HepG2 (cell line): Measurements from ENCODE around the gene TANC1. TPM values are rescaled to one million over a fixed set of nuclear protein-coding genes. Genes with fewer than 3 reads are reported as not detected.

ENCODE experiments used
- ATAC-seq: fragments of 200-7000 bp; cut with Tn5 transposase; 3 replicates; pipeline ENCODE4 v1.9.1; 2020; ENCODE audit warnings: mild to moderate bottlenecking, moderate library complexity
- BruUV-seq: library from RNA; stranded (reverse); fragments of 400-500 nt; replicated peaks from 2 replicates; lab custom pipeline; 2021; lab: Mats Ljungman, UMichigan
- CTCF ChIA-PET: fragments of 300-600 bp; formaldehyde crosslinking; extraction: SDS; loops from one replicate; lab custom pipeline; 2021; ENCODE audit warnings: low total read pairs, inconsistent platforms, low intra/inter-chr PET ratio; lab: Yijun Ruan, JAX
- POLR2A ChIA-PET: fragments of 350-600 bp; sonication (Branson Sonifier 250); formaldehyde crosslinking; loops from one replicate; lab custom pipeline; 2020; ENCODE audit warnings: antibody characterized with exemption, inconsistent platforms; lab: Yijun Ruan, JAX
- DNase-seq: peaks from one replicate; pipeline ENCODE4 v3.0.0-alpha.2; 2015; ENCODE audit warnings: low spot score
- FAIRE-seq: peaks from 3 replicates; lab custom pipeline; 2011; peaks lifted over from hg19 to GRCh38; lab: Jason Lieb, UNC
- H2AFZ ChIP-seq: one replicate; pipeline ENCODE4 v1.6.1; 2011; ENCODE audit warnings: low read length, inconsistent platforms
- H3K27ac ChIP-seq: fragments of 300-600 bp; 3 replicates; pipeline ENCODE4 v1.8.0; 2011; ENCODE audit warnings: mixed run types, mild to moderate bottlenecking, mixed read lengths, low read length, inconsistent platforms; ENCODE audit not compliant: insufficient read depth; ENCODE audit errors: extremely low read length
- H3K27me3 ChIP-seq, 2 experiments: fragments of 200-600 bp in 1 of 2; 2 replicates in 1 of 2; 3 replicates in 1 of 2; pipeline versions ENCODE4 v1.6.0 to v1.8.0; 2011; ENCODE audit warnings: low read length in 2 of 2, mild to moderate bottlenecking in 2 of 2, moderate library complexity in 2 of 2, inconsistent platforms in 1 of 2; ENCODE audit not compliant: insufficient read depth in 2 of 2, control insufficient read depth in 1 of 2
- H3K36me3 ChIP-seq, 2 experiments: fragments of 200-600 bp in 1 of 2; replicated peaks in 1 of 2; 2 replicates in 1 of 2; 3 replicates in 1 of 2; pipeline versions ENCODE4 v1.5.1 to v1.8.0; 2011; ENCODE audit warnings: low read length in 2 of 2, inconsistent platforms in 1 of 2; ENCODE audit not compliant: insufficient read depth in 2 of 2, control insufficient read depth in 1 of 2
- H3K4me1 ChIP-seq: 2 replicates; pipeline ENCODE4 v1.5.1; 2012; ENCODE audit warnings: low read length, inconsistent platforms; ENCODE audit not compliant: insufficient read depth
- H3K4me2 ChIP-seq: 2 replicates; pipeline ENCODE4 v1.6.0; 2011; ENCODE audit warnings: low read depth, low read length, inconsistent platforms
- H3K4me3 ChIP-seq, 3 experiments: fragments of 200-600 bp in 1 of 3; sonication (generic), shearing (Covaris generic) in 1 of 3; replicated peaks in 1 of 3; 2 replicates each; pipeline ENCODE4 v1.5.1; 2011 to 2016; ENCODE audit warnings: low read length in 3 of 3, inconsistent platforms in 2 of 3, low read depth in 2 of 3, mild to moderate bottlenecking in 2 of 3, control low read depth in 1 of 3, mixed read lengths in 1 of 3; ENCODE audit not compliant: insufficient read depth in 1 of 3
- H3K79me2 ChIP-seq: one replicate; pipeline ENCODE4 v1.6.1; 2011; ENCODE audit warnings: low read length, inconsistent platforms; ENCODE audit not compliant: insufficient read depth
- H3K9ac ChIP-seq: 2 replicates; pipeline ENCODE4 v1.6.0; 2011; ENCODE audit warnings: mild to moderate bottlenecking, low read depth, low read length, inconsistent platforms; ENCODE audit not compliant: insufficient read depth
- H3K9me3 ChIP-seq: 2 replicates; pipeline ENCODE4 v1.5.1; 2012; ENCODE audit warnings: mild to moderate bottlenecking, low read length
- H4K20me1 ChIP-seq: 2 replicates; pipeline ENCODE4 v1.6.0; 2011; ENCODE audit warnings: inconsistent platforms, mild to moderate bottlenecking, low read length, moderate library complexity; ENCODE audit not compliant: insufficient read depth
- BHLHE40 ChIP-seq: IDR thresholded peaks from 2 replicates; pipeline ENCODE4 v1.6.1; 2011; ENCODE audit warnings: low read length, improper control_type of control experiment
- FOXA3 ChIP-seq: IDR thresholded peaks from 2 replicates; pipeline ENCODE4 v1.6.1; 2016; ENCODE audit warnings: missing genetic modification reagents, missing compliant biosample characterization
- HNRNPL ChIP-seq: fragments of 200-400 bp; formaldehyde crosslinking; IDR thresholded peaks from 2 replicates; pipeline ENCODE4 v1.6.1; 2017; ENCODE audit warnings: mild to moderate bottlenecking, low read depth, low read length
- NCOA1 ChIP-seq: sonication (generic); formaldehyde crosslinking; IDR thresholded peaks from 2 replicates; pipeline ENCODE4 v1.9.0; 2021; ENCODE audit warnings: missing genetic modification reagents
- PBX3 ChIP-seq: sonication (generic); formaldehyde crosslinking; IDR thresholded peaks from 2 replicates; pipeline ENCODE4 v1.8.1; 2023; ENCODE audit warnings: missing genetic modification reagents, inconsistent platforms, borderline replicate concordance
- PTBP1 ChIP-seq: fragments of 200-400 bp; formaldehyde crosslinking; IDR thresholded peaks from 2 replicates; pipeline ENCODE4 v1.6.1; 2018; ENCODE audit warnings: low read length, low read depth; ENCODE audit not compliant: poor library complexity, severe bottlenecking
- RBAK ChIP-seq: sonication (generic); formaldehyde crosslinking; IDR thresholded peaks from 2 replicates; pipeline ENCODE4 v1.5.1; 2020; ENCODE audit warnings: mild to moderate bottlenecking, missing genetic modification reagents
- ZNF317 ChIP-seq: sonication (generic); formaldehyde crosslinking; IDR thresholded peaks from 2 replicates; pipeline ENCODE4 v1.5.0; 2020; ENCODE audit warnings: mild to moderate bottlenecking, missing genetic modification reagents
- ZNF775 ChIP-seq: sonication (generic); formaldehyde crosslinking; IDR thresholded peaks from 2 replicates; pipeline ENCODE4 v1.4.0; 2020; ENCODE audit warnings: missing genetic modification reagents, mild to moderate bottlenecking, moderate library complexity, borderline replicate concordance
- ZSCAN9 ChIP-seq: IDR thresholded peaks from 2 replicates; pipeline ENCODE4 v1.6.1; 2016; ENCODE audit warnings: borderline replicate concordance
- WGBS: methylation state at CpG from one replicate; pipeline ENCODE4 v1.1.6; 2017; ENCODE audit warnings: low lambda C conversion rate; 5-methylcytosine and 5-hydroxymethylcytosine counted together
- in situ Hi-C: cut with HindIII; loops from 2 replicates; pipeline ENCODE4 v1.10.0; 2017; ENCODE audit warnings: low pct_unique_long_range_greater_than_20kb; ENCODE audit not compliant: extremely low pct_ligation_motif_present
- intact Hi-C: fragments of 100-400 bp; cut with micrococcal nuclease; formaldehyde crosslinking; loops from one replicate; pipeline ENCODE4 v1.10.0; 2022; ENCODE audit not compliant: unreplicated experiment
- polyA plus RNA-seq, 8 experiments: library from polyadenylated mRNA; depleted of rRNA in 3 of 8; stranded (reverse) in 7 of 8; unstranded in 1 of 8; fragments of >200 nt; fragmentation: Illumina TruSeq in 4 of 8; extraction: Trizol in 4 of 8; gene quantifications; 2 replicates each; pipeline versions ENCODE4 v1.2.1 to v1.2.3, GENCODE V29; 2011 to 2016; ENCODE audit warnings: low read depth in 4 of 8, missing spikeins in 1 of 8, mixed read lengths in 1 of 8; ENCODE audit not compliant: insufficient read depth in 1 of 8
- total RNA-seq, 5 experiments: library from RNA; depleted of rRNA; stranded (reverse); fragments of >200 nt; fragmentation: Illumina TruSeq; extraction: Trizol; gene quantifications; 2 replicates each; pipeline ENCODE4 v1.2.3, GENCODE V29; 2016; ENCODE audit warnings: low read depth in 1 of 5
- TF ChIP-seq, protein P1 (sequence below): sonication (generic); formaldehyde crosslinking; IDR thresholded peaks from 2 replicates; pipeline ENCODE4 v1.4.0; 2020; ENCODE audit warnings: missing genetic modification reagents
- TF ChIP-seq, protein P2 (sequence below), 2 experiments: fragments of 450-650 bp in 1 of 2; sonication (generic) in 1 of 2; formaldehyde crosslinking in 1 of 2; IDR thresholded peaks; 2 replicates each; pipeline versions ENCODE4 v1.6.1 to v1.8.0; 2016 to 2022; ENCODE audit warnings: antibody characterized with exemption in 1 of 2, mild to moderate bottlenecking in 1 of 2, missing genetic modification reagents in 1 of 2

The TANC1 gene
- total and polyA plus RNA-seq, 2 of the 13 experiments (the other 11 are each of a cell fraction or from before 2014, with no cell fraction given): 2.3 to 5.6 TPM

DNA sequence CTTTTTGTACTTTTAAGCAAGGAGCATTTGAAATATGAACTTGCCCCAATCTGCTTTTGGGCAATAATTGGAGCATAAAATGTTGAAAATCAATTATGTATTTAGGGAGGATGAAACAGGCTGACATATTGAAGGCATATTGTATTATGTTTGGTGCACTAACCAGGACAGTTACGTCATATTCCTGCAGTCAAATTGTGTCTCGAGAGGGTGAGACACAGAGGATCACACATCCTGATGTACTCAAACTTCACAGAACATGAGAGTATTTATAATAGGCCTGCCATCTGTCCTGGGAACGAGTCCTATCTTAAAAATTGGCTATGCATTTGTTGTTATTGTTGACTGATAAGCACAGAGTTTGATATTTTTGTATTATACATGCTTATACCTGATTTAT, 44.7 kb downstream of the TANC1 start:
- no peak for FAIRE-seq
- WGBS: 60% methylated on average over 3 of the region's 3 CpGs
- Histone ChIP-seq H3K27me3 (no peaks in the 10 kb centered on the region), H2AFZ (no peak overlapping the region), H3K36me3 (peaks cover 0 to 1% of the 10 kb centered on the region in 2 experiments; a peak in 1 of 5 replicates), H4K20me1 (no peaks in the 10 kb centered on the region), H3K79me2 (no peaks in the 10 kb centered on the region), H3K4me1 (peaks cover 8% of the 10 kb centered on the region; the same call in 1 of the 2 replicates), H3K9ac (no peak overlapping the region), H3K27ac (no peak overlapping the region), H3K4me3 (no peak overlapping the region), H3K9me3 (peaks cover 22% of the 10 kb centered on the region), H3K4me2 (no peak overlapping the region)
- no TSS peak for BruUV-seq
- ChIA-PET POLR2A (no interaction called here), CTCF (no interaction called here)
- in situ Hi-C loops: no loop called here
- DNase-seq: no peak
- ATAC-seq: no peak
- intact Hi-C loops: no loop called here
- no peak for TF ChIP-seq FOXA3 (CRISPR knock-in tag)
- no peak for TF ChIP-seq PTBP1
- TF ChIP-seq, protein P1, sequence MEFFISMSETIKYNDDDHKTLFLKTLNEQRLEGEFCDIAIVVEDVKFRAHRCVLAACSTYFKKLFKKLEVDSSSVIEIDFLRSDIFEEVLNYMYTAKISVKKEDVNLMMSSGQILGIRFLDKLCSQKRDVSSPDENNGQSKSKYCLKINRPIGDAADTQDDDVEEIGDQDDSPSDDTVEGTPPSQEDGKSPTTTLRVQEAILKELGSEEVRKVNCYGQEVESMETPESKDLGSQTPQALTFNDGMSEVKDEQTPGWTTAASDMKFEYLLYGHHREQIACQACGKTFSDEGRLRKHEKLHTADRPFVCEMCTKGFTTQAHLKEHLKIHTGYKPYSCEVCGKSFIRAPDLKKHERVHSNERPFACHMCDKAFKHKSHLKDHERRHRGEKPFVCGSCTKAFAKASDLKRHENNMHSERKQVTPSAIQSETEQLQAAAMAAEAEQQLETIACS (CRISPR knock-in tag): no peak
- no peak for TF ChIP-seq HNRNPL
- TF ChIP-seq RBAK (CRISPR knock-in tag): no peak
- TF ChIP-seq BHLHE40: no peak
- TF ChIP-seq ZNF317 (CRISPR knock-in tag): no peak
- no peak for TF ChIP-seq ZNF775 (CRISPR knock-in tag)
- TF ChIP-seq NCOA1: no peak
- no peak for TF ChIP-seq PBX3 (CRISPR knock-in tag)
- TF ChIP-seq, protein P2, sequence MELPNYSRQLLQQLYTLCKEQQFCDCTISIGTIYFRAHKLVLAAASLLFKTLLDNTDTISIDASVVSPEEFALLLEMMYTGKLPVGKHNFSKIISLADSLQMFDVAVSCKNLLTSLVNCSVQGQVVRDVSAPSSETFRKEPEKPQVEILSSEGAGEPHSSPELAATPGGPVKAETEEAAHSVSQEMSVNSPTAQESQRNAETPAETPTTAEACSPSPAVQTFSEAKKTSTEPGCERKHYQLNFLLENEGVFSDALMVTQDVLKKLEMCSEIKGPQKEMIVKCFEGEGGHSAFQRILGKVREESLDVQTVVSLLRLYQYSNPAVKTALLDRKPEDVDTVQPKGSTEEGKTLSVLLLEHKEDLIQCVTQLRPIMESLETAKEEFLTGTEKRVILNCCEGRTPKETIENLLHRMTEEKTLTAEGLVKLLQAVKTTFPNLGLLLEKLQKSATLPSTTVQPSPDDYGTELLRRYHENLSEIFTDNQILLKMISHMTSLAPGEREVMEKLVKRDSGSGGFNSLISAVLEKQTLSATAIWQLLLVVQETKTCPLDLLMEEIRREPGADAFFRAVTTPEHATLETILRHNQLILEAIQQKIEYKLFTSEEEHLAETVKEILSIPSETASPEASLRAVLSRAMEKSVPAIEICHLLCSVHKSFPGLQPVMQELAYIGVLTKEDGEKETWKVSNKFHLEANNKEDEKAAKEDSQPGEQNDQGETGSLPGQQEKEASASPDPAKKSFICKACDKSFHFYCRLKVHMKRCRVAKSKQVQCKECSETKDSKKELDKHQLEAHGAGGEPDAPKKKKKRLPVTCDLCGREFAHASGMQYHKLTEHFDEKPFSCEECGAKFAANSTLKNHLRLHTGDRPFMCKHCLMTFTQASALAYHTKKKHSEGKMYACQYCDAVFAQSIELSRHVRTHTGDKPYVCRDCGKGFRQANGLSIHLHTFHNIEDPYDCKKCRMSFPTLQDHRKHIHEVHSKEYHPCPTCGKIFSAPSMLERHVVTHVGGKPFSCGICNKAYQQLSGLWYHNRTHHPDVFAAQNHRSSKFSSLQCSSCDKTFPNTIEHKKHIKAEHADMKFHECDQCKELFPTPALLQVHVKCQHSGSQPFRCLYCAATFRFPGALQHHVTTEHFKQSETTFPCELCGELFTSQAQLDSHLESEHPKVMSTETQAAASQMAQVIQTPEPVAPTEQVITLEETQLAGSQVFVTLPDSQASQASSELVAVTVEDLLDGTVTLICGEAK (IDR thresholded peaks at IDR 0.05): no peak
- TF ChIP-seq, protein P2 (CRISPR knock-in tag; IDR thresholded peaks at IDR 0.05): no peak
- no peak for TF ChIP-seq ZSCAN9
